ENCODE results near the gene ADAMTS10.

Gene ADAMTS10

DNA sequence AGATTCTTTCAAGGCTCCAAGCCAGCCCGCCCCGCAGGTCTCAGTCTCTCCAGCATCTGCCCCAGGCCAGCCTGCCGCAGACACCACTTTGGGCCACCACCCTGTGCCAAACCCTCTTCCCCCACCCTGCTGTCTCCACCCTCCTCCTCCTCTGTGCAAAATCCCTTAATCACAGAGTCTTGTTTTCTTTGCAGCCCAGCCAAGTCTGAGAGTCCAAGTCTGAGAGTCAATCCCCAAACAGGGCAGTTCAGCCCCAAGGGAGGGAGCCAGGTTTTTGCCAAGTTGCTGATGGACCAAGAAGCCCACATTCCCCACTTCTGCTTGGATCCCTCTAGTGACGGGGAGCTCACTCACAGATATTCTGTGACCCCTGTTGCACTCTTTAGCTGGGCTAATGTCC lies 3.1 kb downstream of the ADAMTS10 start:
- H3K4me3 ChIP-seq (ENCODE audit: low read depth, low read length): no peak overlapping the region
- no peak for DNase-seq (ENCODE audit: low read depth)
- TF ChIP-seq MYC (IDR thresholded peaks at IDR 0.05; ENCODE audit: low read depth, low read length) (no peak), POLR2A (IDR thresholded peaks at IDR 0.05; ENCODE audit: extremely low read depth, insufficient read length) (no peak)
- TF ChIP-seq, protein P1, sequence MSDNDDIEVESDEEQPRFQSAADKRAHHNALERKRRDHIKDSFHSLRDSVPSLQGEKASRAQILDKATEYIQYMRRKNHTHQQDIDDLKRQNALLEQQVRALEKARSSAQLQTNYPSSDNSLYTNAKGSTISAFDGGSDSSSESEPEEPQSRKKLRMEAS (IDR thresholded peaks at IDR 0.05; ENCODE audit: low read depth, low read length): no peak
- TF ChIP-seq, protein P2, sequence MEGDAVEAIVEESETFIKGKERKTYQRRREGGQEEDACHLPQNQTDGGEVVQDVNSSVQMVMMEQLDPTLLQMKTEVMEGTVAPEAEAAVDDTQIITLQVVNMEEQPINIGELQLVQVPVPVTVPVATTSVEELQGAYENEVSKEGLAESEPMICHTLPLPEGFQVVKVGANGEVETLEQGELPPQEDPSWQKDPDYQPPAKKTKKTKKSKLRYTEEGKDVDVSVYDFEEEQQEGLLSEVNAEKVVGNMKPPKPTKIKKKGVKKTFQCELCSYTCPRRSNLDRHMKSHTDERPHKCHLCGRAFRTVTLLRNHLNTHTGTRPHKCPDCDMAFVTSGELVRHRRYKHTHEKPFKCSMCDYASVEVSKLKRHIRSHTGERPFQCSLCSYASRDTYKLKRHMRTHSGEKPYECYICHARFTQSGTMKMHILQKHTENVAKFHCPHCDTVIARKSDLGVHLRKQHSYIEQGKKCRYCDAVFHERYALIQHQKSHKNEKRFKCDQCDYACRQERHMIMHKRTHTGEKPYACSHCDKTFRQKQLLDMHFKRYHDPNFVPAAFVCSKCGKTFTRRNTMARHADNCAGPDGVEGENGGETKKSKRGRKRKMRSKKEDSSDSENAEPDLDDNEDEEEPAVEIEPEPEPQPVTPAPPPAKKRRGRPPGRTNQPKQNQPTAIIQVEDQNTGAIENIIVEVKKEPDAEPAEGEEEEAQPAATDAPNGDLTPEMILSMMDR (IDR thresholded peaks at IDR 0.05; ENCODE audit: low read depth, low read length): no peak

DNA sequence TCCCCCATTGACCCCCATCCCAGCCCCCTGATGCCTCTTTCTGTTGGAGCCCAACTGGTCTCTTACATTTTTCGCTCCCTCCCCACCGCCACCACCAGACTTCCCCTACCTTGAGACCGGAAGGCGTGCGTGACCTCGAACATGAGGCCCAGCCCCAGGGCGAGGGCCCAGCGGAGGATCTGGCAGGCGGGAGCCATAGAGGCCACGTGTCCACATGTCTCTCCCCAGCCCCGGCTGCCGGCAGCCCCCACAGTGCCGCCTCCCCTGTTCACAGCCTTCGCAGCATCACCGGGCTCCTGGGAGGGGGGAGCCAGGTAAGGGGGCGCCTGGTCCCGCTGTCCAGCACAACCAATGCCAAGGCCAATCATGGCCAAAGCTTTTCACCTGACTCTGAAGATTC lies 5.0 kb downstream of the ADAMTS10 start:
- TF ChIP-seq, protein P1 (IDR thresholded peaks at IDR 0.05; ENCODE audit: low read depth, low read length): no peak
- no peak for TF ChIP-seq MYC (IDR thresholded peaks at IDR 0.05; ENCODE audit: low read depth, low read length)
- TF ChIP-seq, protein P2 (IDR thresholded peaks at IDR 0.05; ENCODE audit: low read depth, low read length): no peak
- TF ChIP-seq POLR2A (IDR thresholded peaks at IDR 0.05; ENCODE audit: extremely low read depth, insufficient read length): no peak
- no peak for DNase-seq (ENCODE audit: low read depth)
- no peak overlapping the region for H3K4me3 ChIP-seq (ENCODE audit: low read depth, low read length)

DNA sequence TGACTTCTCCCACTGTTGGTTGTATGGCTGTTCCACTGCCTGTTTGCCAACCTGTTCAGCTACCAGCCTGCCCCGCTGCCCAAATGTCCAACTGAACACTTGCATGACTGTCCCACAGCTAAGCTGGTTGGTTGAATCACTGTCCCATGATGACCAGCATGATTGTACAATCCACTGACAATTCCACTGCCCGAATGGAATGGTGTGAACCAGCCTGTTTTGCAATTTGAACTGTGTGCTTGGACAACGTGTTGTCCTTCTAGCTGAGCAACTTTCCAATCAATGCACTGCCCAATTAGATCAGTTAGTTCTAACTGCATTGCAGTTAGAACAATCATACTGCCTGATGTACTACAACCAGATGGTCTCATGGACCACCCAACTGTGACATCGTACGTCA lies 8.7 kb downstream of the ADAMTS10 start:
- DNase-seq (ENCODE audit: low read depth): no peak
- TF ChIP-seq, protein P1 (IDR thresholded peaks at IDR 0.05; ENCODE audit: low read depth, low read length): no peak
- TF ChIP-seq, protein P2 (IDR thresholded peaks at IDR 0.05; ENCODE audit: low read depth, low read length): no peak
- TF ChIP-seq MYC (IDR thresholded peaks at IDR 0.05; ENCODE audit: low read depth, low read length) (no peak), POLR2A (IDR thresholded peaks at IDR 0.05; ENCODE audit: extremely low read depth, insufficient read length) (no peak)

DNA sequence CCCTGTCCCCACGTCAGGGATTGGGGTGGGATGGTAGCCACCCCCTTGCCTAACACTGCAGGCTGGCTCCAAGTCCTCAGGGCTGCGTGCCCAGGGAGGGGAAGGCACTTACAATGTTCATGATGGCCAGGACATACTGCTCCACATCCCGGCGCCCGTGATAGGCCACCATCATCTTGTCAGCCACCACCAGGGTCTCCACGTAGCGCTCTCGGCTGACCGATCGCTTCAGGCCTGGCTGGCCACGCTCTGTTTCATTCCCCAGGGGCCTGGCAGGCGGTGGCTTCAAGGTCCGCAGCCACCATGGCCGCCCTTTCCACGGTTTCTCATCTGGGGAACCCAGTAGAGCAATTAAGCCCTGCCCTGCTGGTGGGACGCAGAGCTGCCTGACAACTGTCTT lies 9.7 kb downstream of the ADAMTS10 start:
- no peak for DNase-seq (ENCODE audit: low read depth)
- H3K4me3 ChIP-seq (ENCODE audit: low read depth, low read length): no peak overlapping the region
- TF ChIP-seq, protein P2 (IDR thresholded peaks at IDR 0.05; ENCODE audit: low read depth, low read length): no peak
- TF ChIP-seq POLR2A (IDR thresholded peaks at IDR 0.05; ENCODE audit: extremely low read depth, insufficient read length) (no peak), MYC (IDR thresholded peaks at IDR 0.05; ENCODE audit: low read depth, low read length) (no peak)
- TF ChIP-seq, protein P1 (IDR thresholded peaks at IDR 0.05; ENCODE audit: low read depth, low read length): no peak

More for the DNA sequence above, 8.7 kb downstream of the ADAMTS10 start:
- no peak overlapping the region for H3K4me3 ChIP-seq (ENCODE audit: low read depth, low read length)

DNA sequence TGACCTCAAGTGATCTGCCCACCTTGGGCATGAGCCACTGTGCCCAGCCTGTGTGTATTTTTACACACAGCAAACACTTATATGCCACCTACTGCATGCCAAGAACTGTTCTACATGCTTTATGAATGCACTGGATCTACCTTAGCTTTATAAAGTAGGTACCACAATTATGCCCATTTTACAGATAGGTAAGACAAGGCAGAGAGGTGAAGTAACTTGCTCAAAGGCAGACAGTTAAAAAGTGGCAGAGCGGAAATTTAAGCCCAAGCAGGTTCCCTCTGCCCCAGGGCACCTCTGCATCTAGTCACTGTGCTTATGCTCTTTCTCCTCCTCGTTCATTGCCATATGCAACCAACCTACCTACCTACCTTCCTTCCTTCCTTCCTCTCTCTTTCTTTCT lies 10.5 kb downstream of the ADAMTS10 start:
- TF ChIP-seq MYC (IDR thresholded peaks at IDR 0.05; ENCODE audit: low read depth, low read length): no peak
- TF ChIP-seq POLR2A (IDR thresholded peaks at IDR 0.05; ENCODE audit: extremely low read depth, insufficient read length): no peak
- TF ChIP-seq, protein P1 (IDR thresholded peaks at IDR 0.05; ENCODE audit: low read depth, low read length): no peak
- TF ChIP-seq, protein P2 (IDR thresholded peaks at IDR 0.05; ENCODE audit: low read depth, low read length): no peak
- no peak overlapping the region for H3K4me3 ChIP-seq (ENCODE audit: low read depth, low read length)
- no peak for DNase-seq (ENCODE audit: low read depth)
